ENCODE results near the gene KRT4. TPM values are rescaled to one million over a fixed set of nuclear protein-coding genes. Genes with fewer than 3 reads are reported as not detected.

The KRT4 gene
- total RNA-seq, 2 experiments from 2014 or later: not detected

DNA sequence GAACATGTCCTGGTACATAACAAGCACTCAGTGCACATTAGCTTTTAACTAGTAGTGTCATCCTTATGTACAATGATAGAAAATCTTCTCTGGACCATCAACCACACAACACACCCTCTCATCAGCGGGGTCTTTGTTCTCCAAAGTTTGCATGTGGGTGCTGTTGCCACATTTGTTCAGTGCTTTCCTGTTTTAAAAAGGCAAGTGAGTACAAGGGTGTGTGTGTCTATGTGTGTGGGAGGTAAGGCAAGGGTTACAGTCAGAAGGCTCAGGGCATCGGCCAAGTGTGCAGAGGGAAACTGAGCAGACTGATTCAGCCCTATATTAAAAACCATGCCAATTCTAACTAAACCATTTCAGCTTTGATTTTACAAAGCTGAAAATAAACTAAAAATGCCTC lies 54.7 kb downstream of the KRT4 start:
- peaks cover 8% of the 10 kb centered on the region for H3K27me3 Mint-ChIP-seq (ENCODE audit: low read depth)
- CTCF ChIA-PET: interaction anchor here (0.9 kb wide), 1 partner anchor 174 kb away, joined by 4 read pairs; no protein-coding TSS in a partner anchor

DNA sequence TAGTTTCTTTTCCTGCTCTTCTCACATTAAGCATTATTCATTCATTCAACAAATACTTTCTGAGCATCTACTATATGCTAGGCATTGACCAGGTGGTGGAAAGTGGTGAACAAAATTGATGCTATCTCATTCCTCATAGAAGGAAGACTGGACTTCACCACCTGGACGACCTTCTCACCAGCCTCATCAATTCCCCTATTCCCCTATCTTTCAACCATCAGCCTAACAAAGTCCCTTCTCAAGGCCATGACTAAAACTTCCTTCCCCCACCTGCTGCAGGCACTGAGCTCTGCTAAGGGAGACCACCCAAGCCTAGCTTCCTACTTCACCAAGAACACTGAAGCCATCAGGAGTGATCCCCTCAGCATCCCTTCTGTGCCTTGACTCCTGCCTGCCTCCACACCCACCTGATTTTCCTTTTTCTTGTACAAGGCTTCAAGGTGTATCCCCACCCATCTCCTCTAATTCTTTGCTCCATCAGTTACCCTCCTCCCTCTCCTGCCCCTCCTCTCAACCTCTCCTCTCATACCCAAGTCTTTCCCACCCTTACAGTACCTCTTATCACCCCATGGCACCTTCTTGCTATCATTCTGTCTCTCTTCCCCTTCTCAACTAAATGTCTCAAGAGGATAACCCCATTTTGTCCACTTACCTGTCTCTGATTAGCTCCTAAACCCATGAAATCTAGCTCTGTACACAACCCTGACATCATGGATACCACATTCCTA lies 56.3 kb downstream of the KRT4 start:
- H3K27ac Mint-ChIP-seq: no peak overlapping the region
- no peaks in the 10 kb centered on the region for H3K4me1 Mint-ChIP-seq (ENCODE audit: low read depth)
- peaks cover 8% of the 10 kb centered on the region for H3K27me3 Mint-ChIP-seq (ENCODE audit: low read depth)
- DNase-seq (no peak), ATAC-seq (no peak)
- no peak overlapping the region for H3K4me3 Mint-ChIP-seq
- peaks cover 4% of the 10 kb centered on the region for H3K9me3 Mint-ChIP-seq (ENCODE audit: insufficient read depth)
- ChIA-PET CTCF (no interaction called here), POLR2A (no interaction called here)
- no peaks in the 10 kb centered on the region for H3K36me3 Mint-ChIP-seq (ENCODE audit: low read depth)

More for the DNA sequence above, 54.7 kb downstream of the KRT4 start:
- H3K4me1 Mint-ChIP-seq (ENCODE audit: low read depth): no peaks in the 10 kb centered on the region
- H3K9me3 Mint-ChIP-seq (ENCODE audit: insufficient read depth): peaks cover 5% of the 10 kb centered on the region
- H3K4me3 Mint-ChIP-seq: no peak overlapping the region
- no peak for DNase-seq
- POLR2A ChIA-PET: no interaction called here
- no peak for ATAC-seq
- H3K36me3 Mint-ChIP-seq (ENCODE audit: low read depth): no peaks in the 10 kb centered on the region
- H3K27ac Mint-ChIP-seq: no peak overlapping the region

Other genes with a start within 250 kb of the KRT4 start
- gene KRT74, start 240.3 kb downstream of the KRT4 start, total RNA-seq: not detected
- under 1 TPM; 0.40 to 0.44 TPM for gene KRT72, start 212.7 kb downstream of the KRT4 start, total RNA-seq
- under 1 TPM; 0.45 to 0.91 TPM for gene KRT73, start 195.6 kb downstream of the KRT4 start, total RNA-seq
- under 1 TPM in 1 of 2 experiments, not detected in 1; 0.10 TPM for gene KRT2, start 161.9 kb downstream of the KRT4 start, total RNA-seq
- not detected for gene KRT1, start 133.7 kb downstream of the KRT4 start, total RNA-seq
- not detected for gene KRT77, start 110.6 kb downstream of the KRT4 start, total RNA-seq
- gene KRT76, start 36.8 kb downstream of the KRT4 start, total RNA-seq: not detected
- not detected for gene KRT3, start 18.0 kb downstream of the KRT4 start, total RNA-seq
- gene KRT79, start 20.2 kb upstream of the KRT4 start, total RNA-seq: not detected
- gene KRT78, start 34.9 kb upstream of the KRT4 start, total RNA-seq: not detected
- not detected for gene KRT8, start 91.0 kb upstream of the KRT4 start, total RNA-seq
- gene KRT18, start 135.0 kb upstream of the KRT4 start, total RNA-seq: under 1 TPM; 0.44 to 0.95 TPM
- gene EIF4B, start 192.3 kb upstream of the KRT4 start, total RNA-seq: 100 to 1,000 TPM; 352 to 353 TPM
- 1 to 10 TPM; 1.0 to 1.4 TPM for gene TNS2, start 235.9 kb upstream of the KRT4 start, total RNA-seq